ENCODE data around the gene PRMT6.

GRCh38 chr1:107098961-107099360, 42.5 kb downstream of the PRMT6 start:
- TF ChIP-seq CTCF (IDR thresholded peaks at IDR 0.05 in 8 of 11, conservative IDR thresholded peaks at IDR 0.05 in 3 of 11) (no peak), POLR2A (IDR thresholded peaks at IDR 0.05) (no peak), POLR2AphosphoS5 (IDR thresholded peaks at IDR 0.05) (no peak)

All from spleen (tissue), 7 donors.